ENCODE measurements around the gene SH3BP4. TPM values are rescaled to one million over a fixed set of nuclear protein-coding genes. Genes with fewer than 3 reads are reported as not detected.

The SH3BP4 gene
- total RNA-seq (2014; rRNA removed; shearing (Covaris generic)), result 56.4 and 89.1 TPM in 2 replicates

- peak; percentile 73 for DNase-seq (ENCODE audit: low read depth)
Measured at GRCh38 chr2:234951664-234952269, at the start of gene SH3BP4. SH3BP4 (plus strand) TSS chr2:234952017; CDS start chr2:235035003, 82,986 bp downstream.

DNA sequence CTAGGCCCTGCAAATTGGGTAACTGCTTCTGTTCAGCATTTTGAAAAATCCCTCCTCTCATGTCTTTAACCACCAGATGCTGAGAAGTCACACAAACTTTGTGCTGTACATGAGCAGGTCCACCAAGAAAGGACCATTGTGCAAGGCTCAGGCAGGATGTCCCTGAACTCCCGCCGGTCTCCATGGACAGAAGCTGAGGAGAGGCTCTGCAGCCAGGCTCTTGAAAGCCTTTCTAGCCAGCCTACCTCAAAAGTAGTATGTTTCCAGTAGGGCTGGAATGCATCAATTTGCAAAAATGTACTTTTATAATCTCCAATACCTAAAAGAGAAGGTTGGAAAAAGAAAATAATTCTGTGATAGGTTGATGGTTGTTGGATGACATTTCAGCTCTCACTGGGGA lies 47.0 kb upstream of the SH3BP4 start:
- DNase-seq (ENCODE audit: low read depth), result no peak

GRCh38 chr2:234905547-234906265 lies 46.1 kb upstream of the SH3BP4 start:
- DNase-seq (ENCODE audit: low read depth), result peak; percentile 77

- no peak for DNase-seq (ENCODE audit: low read depth)
Measured at GRCh38 chr2:234910186-234910679, 41.6 kb upstream of the SH3BP4 start.

GRCh38 chr2:234911271-234911670 lies 40.5 kb upstream of the SH3BP4 start:
- DNase-seq (ENCODE audit: low read depth), result peak; percentile 90

- no peak for DNase-seq (ENCODE audit: low read depth)
Measured at GRCh38 chr2:234912437-234912836, 39.4 kb upstream of the SH3BP4 start.

GRCh38 chr2:234913208-234913626 lies 38.6 kb upstream of the SH3BP4 start:
- DNase-seq (ENCODE audit: low read depth), result no peak

DNA sequence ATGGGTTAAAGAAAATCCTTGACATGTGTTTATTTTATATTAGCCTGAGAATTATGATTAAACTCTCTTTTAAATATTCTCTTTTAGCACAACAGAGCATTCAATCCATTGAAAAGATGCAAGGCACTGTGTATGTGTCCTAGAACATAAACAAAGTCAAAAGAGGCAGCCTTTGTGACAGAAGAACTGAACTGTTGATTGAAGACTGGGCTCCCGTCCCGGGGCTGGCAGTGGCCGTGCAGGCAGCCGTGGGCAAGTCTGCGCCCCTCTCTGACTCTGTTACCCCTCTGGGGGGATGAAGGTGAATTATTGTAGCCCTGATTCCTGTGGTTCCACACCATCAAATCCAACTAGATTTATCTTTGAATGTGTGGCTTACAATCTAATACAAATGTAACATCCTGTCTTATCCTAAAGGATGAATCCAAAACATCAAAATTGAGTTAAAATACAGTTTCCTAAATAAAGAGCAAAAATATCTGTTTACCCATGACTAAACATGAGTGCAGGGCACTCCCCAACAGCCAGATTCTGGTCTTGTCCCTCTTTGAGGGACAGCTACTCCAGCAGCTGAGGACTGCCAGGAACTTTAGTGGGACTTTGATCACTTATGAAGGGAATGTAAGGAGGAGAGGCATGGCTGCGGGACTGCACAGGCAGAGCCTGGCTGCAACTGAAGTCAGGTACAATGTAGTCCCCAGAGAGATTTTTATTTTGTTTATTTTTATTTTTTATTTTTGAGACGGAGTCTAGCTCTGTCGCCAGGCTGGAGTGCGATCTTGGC lies 37.3 kb upstream of the SH3BP4 start:
- no peak for DNase-seq (ENCODE audit: low read depth)

DNA sequence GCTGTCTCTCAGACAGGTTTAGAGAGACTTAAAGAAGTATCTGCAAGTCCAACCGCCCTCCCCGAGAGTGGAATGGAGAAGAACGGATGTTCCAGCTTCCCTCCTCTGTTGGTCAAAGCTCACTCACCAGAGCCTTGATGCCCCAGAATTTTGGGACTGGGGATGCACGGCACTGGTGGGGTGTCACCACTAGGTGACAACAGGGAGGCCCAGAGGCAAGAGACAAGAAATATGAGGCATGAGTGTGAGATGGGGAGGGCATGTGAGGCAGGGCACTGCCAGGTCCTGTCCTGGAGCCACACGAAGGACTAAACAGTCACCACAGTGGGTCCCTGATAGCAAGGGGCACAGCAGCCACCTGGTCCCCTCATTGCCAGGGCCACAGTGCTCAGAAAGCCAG lies 35.1 kb upstream of the SH3BP4 start:
- no peak for DNase-seq (ENCODE audit: low read depth)

DNA sequence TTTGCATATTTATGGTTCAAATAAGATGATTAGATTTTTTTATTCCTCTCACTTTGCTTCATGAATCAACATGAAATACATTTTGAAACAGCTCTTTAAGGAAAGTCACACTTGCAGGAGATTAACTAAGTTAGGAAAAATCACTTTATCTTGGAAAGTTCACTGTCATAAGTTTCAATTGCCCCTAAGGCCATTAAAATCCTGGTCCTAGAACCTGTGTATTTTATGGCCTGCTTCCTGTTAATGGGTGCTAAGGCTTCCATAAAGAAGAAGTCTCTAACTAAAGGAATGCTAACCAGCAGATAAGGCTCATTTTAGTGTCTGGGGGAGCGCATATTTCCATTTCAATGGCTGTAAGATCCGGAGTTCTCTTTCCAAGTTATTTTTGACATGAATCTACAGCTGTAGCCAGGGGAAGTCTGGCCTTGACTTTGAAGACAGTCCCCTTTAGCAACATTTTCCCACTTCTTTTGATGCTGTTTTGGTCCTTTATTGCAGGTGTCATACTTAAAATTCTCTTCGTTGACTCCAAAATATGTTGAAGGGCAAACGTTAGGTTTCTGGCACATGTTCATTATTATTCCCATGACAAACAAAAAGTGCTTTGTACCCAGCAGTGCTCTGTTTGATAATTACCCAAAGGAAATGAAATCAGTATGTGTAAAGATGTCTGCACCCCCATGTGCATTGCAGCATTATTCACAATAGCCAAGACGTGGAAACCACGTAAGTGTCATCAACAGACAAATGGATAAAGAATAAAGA lies 34.4 kb upstream of the SH3BP4 start:
- no peak for DNase-seq (ENCODE audit: low read depth)

DNA sequence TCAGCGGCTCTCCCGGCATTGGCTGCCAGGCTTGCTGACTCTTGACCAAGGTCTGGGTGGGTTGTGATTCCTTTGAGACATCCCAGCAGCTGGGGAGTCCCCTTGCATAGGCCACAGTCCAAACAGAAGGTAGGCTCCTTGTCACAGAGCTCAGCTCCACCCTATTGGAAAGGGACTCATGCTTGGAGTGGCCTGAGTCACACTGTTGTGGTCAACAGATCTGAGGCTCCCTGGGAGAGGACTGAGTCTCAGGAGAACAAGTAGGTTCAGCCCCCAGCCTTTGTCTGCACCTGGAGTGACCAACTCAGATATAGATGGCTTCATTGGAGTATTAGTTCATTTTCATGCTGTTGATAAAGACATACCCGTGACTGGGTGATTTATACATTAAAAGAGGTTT lies 32.1 kb upstream of the SH3BP4 start:
- peak; percentile 87 for DNase-seq (ENCODE audit: low read depth)

- DNase-seq (ENCODE audit: low read depth), result no peak
Measured at GRCh38 chr2:234920836-234921235, 31.0 kb upstream of the SH3BP4 start.

DNA sequence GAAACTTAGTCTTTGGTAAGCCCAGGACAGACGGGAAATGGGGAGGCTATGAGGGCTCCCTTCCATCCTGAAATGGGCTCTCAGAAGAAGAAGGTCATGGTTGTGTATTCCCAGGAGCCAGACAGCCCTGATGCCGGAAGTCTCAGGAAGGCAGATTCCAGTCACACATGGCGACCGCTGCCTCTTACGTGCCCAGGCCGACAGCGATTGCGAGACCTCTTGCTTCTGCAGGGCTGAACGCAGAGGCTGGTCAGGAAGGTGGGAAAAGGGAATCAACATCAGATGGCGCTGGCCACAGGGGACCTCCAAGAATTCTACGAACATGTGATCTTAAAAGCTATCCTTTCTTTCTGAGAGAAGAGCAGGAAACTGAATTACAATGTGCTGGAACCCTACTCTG lies 22.8 kb upstream of the SH3BP4 start:
- DNase-seq (ENCODE audit: low read depth), result no peak

GRCh38 chr2:234930397-234930796 lies 21.4 kb upstream of the SH3BP4 start:
- DNase-seq (ENCODE audit: low read depth), result no peak

DNA sequence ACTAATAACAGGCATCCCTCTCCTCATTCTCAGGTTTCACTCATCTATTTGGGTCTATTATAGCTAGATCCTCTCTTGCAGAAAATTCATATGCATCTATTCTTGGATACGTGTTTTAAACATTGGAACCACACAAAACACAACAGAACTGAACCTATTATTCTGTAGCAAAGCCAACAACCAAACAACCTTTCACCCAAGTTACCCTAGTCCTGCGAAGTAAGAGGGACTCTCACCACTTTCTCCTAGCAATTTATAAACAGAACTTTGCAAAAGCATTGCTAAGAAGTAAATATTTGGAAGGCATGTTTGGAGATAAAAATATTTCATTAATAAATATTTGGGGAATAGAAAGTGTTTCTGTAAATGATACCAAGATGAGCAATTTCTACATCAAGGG lies 20.4 kb upstream of the SH3BP4 start:
- no peak for DNase-seq (ENCODE audit: low read depth)

GRCh38 chr2:234932591-234933168 lies 19.1 kb upstream of the SH3BP4 start:
- DNase-seq (ENCODE audit: low read depth), result no peak

DNA sequence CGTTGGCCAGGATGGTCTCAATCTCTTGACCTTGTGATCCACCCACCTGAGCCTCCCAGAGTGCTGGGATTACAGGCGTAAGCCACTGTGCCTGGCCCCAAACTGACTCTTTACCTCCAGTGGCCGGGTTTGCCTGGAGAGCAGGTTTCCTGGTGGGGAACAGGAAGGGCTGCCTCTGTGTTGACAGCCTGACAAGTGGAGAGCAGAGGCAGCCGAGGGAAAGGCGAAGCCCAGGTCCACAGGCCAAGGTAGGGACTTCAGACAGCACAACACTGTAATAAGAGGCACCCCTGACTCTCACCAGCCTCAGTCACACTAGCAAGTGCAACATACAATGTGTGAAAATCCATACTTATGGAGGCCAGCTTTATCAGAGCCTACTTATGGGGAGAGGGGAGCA lies 16.5 kb upstream of the SH3BP4 start:
- DNase-seq (ENCODE audit: low read depth), result no peak

GRCh38 chr2:234939576-234939975 lies 12.2 kb upstream of the SH3BP4 start:
- peak; percentile 15 for DNase-seq (ENCODE audit: low read depth)

GRCh38 chr2:234939996-234940395 lies 11.8 kb upstream of the SH3BP4 start:
- DNase-seq (ENCODE audit: low read depth), result no peak

DNA sequence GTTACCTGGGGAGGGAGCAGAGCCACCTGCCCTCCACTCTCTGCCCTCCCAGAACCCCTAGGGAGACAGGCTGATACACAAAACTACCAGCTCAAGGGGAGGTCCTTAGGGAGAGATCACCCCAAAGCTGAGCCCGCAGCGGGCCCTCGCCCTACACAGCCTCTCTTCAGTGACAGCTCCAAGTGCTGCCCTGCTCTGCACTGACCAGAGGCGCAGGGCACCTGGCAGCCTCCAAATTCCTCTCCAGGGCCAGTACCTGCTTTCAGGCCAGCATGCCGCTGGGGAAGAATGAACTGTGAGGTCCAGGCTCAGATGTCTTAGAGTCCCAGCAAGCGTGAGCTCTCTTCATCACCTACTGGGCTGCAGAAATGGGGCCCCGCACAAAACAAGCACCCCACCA lies 11.3 kb upstream of the SH3BP4 start:
- no peak for DNase-seq (ENCODE audit: low read depth)

GRCh38 chr2:234945339-234945873 lies 6.4 kb upstream of the SH3BP4 start:
- no peak for DNase-seq (ENCODE audit: low read depth)
